Measurements from ENCODE around the gene SLC20A1.
"Not testable (repeated sequence)": the region's sequence is repeated elsewhere in the genome, so short reads cannot be mapped to it uniquely, and the experiment has no call there.

The SLC20A1 gene

GRCh38 chr2:112645310-112646101 is at the start of gene SLC20A1:
TSS of gene SLC20A1 (plus strand) at chr2:112645939. CDS start at chr2:112646829, 890 bp downstream.
- DNase-seq = peak; percentile 96

DNA sequence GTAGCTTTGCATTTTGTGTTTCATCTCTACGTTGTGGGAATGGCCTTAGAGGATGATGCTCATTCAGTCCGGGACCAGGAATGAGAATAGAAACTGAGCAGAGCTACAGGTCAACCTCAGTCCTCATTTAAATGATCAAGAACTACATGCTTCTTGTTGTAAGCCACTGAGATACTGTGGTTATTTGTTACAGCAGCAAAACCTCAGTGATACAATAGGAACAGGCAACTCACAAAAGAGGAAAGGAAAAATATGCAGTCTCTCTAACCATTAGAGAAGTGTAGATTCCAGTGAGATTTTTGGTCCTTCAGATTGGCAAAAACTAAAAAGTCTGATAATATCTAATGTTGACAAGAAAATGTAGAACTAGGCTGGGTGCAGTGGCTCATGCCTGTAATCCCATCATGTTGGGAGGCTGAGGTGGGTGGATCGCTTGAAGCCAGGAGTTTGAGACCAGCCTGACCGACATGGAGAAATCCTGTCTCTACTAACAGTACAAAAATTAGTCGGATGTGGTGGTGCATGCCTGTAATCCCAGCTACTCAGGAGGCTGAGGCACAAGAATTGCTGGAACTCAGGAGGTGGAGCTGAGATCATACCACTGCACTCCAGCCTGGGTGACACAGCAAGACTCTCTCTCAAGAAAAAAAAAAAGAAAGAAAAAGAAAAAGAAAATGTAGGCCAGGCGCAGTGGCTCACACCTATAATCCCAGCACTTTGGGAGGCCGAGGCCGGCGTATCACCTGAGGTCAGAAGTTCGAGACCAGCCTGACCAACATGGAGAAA is 48.0 kb upstream of the SLC20A1 start:
- DNase-seq = no peak

DNA sequence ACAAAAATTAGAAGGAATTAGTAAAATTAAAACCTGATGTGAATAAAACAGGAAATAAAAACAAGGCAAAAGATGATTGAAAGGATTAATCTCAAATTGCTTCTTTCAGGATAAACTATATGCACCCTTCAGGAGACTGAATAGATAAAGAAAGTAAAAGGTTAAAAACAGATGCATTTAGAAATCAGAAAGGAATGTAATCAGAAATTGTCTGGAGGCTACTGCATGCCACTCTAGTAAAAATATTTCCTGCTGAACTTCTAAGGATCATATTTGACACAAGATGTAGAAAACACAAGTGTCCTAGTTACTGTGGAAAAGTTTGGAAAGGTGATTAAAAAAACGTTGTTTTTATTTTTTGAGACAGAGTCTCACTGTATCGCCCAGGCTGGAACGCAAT is 45.1 kb upstream of the SLC20A1 start:
- no peak for DNase-seq

DNA sequence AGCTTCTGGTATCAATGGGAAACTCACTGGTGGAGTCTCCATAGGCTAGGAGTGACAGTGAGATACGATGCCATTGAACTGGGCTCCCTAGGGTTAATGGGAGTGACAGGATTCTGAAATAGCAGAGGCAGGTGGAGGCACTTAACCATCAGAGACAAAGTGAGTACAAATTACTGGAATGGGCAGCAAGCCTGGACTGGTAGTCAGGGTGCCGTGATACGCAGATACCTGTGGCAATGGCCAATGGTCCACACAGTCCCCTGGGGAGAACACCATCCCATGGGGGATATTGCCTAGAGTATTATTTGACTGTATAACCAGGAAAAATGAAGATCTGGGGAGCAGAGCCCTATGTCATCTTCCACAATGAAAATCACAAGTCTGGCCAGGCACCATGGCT is 44.0 kb upstream of the SLC20A1 start:
- DNase-seq = no peak

- DNase-seq = no peak
Measured at GRCh38 chr2:112602917-112603316, 42.8 kb upstream of the SLC20A1 start.

GRCh38 chr2:112603731-112604130 is 42.0 kb upstream of the SLC20A1 start:
- no peak for DNase-seq

GRCh38 chr2:112604952-112605351 is 40.8 kb upstream of the SLC20A1 start:
- DNase-seq = no peak

GRCh38 chr2:112605926-112606325 is 39.8 kb upstream of the SLC20A1 start:
- no peak for DNase-seq

GRCh38 chr2:112606547-112606946 is 39.2 kb upstream of the SLC20A1 start:
- DNase-seq = no peak

GRCh38 chr2:112607680-112608438 is 37.9 kb upstream of the SLC20A1 start:
- no peak for DNase-seq

DNA sequence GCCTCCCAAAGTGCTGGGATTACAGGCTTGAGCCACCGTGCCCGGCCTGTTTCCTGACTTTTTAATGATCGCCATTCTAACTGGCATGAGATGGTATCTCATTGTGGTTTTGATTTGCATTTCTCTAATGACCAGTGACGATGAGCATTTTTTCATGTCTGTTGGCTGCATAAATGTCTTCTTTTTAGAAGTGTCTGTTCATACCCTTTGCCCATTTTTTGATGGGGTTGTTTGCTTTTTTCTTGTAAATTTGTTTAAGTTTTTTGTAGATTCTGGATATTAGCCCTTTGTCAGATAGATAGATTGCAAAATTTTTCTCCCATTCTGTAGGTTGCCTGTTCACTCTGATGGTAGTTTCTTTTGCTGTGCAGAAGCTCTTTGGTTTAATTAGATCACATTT is 36.4 kb upstream of the SLC20A1 start:
- DNase-seq = not testable (repeated sequence)

DNA sequence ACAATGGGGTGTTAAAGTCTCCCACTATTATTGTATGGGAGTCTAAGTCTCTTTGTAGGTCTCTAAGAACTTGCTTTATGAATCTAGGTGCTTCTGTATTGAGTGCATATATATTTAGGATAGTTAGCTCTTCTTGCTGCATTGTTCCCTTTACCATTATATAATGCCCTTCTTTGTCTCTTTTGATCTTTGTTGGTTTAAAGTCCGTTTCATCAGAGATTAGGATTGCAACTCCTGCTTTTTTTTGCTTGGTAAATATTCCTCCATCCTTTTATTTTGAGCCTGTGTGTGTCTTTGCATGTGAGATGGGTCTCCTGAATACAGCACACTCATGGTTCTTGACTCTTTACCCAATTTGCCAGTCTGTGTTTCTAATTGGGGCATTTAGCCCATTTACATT is 33.5 kb upstream of the SLC20A1 start:
- not testable (repeated sequence) for DNase-seq

DNA sequence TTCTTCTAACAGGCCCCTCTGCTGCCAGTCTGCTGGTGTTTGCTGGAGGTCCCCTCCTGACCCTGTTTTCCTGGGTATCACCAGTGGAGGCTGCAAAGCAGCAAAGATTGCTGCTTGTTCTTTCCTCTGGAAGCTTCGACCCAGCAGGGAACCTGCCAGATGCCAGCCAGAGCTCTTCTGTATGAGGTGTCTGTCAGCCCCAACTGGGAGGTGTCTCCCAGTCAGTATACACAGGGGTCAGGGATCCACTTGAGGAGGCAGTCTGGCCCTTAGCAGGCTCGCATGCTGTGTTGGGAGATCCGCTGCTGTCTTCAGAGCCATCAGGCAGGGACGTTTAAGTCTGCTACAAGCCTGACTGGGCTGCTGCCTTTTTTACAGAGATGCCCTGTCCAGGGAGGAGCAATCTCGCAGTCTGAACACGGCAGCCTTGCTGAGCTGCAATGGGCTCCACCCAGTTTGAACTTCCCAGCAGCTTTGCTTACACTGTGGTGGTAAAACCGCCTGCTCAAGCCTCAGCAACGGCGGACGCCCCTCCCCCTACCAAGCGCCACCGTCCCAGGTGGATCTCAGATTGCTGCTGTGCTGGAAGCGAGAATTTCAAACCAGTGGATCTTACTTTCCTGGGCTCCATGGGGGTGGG is 31.4 kb upstream of the SLC20A1 start:
- no peak for DNase-seq

GRCh38 chr2:112615051-112615450 is 30.7 kb upstream of the SLC20A1 start:
- no peak for DNase-seq

GRCh38 chr2:112615798-112616197 is 29.9 kb upstream of the SLC20A1 start:
- DNase-seq = not testable (repeated sequence)

GRCh38 chr2:112618383-112618782 is 27.4 kb upstream of the SLC20A1 start:
- DNase-seq = no peak

DNA sequence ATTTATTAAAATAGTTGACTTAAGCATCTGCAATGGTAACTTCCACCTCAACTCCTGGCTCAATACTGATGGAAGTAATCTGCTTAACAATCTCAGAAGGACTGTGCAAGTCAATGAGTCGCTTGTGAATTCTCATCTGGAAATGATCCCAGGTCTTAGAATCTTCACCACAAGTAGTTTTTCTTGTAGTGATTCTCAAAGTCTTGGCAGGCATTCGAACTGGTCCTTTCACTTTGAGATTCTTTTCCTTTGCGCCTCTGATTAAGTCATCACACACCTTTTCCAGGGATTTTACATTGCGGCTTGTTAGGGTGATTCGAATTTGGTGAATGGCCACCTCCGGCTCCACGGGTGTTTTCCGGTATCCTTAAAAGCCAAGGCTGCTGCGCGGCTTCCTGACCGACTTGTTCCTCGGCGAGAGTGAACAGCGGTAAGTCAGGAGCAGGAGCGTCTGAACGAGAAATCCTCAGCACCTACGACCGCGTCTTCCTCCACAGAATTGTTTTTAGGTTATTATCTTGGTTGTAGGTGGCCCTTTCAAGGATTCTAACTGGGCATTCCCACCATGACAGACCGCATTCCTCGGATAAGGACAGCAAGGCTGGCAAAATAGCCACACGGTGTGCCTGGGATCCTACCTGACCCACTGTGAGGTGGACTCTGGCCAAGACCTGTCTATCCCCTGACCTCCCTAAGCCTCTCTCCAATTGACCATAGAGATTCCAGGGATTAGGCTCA is 23.8 kb upstream of the SLC20A1 start:
- DNase-seq = no peak

DNA sequence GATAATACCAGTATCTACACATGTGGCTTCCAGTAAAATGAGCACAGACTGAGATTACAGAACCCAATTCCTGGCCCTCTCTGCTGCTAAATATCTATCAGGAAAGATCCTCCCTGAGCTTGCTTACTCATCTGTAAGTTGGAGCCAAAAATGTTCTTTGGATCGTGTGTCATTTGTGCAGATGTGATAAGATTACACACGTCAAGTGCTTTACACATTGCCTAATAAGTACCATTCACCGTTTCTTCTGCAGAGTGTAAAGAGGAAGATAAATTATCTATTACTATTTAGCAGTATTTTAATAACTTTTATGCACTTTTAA is 23.2 kb upstream of the SLC20A1 start:
- no peak for DNase-seq

GRCh38 chr2:112623913-112624777 is 21.6 kb upstream of the SLC20A1 start:
- DNase-seq = no peak

DNA sequence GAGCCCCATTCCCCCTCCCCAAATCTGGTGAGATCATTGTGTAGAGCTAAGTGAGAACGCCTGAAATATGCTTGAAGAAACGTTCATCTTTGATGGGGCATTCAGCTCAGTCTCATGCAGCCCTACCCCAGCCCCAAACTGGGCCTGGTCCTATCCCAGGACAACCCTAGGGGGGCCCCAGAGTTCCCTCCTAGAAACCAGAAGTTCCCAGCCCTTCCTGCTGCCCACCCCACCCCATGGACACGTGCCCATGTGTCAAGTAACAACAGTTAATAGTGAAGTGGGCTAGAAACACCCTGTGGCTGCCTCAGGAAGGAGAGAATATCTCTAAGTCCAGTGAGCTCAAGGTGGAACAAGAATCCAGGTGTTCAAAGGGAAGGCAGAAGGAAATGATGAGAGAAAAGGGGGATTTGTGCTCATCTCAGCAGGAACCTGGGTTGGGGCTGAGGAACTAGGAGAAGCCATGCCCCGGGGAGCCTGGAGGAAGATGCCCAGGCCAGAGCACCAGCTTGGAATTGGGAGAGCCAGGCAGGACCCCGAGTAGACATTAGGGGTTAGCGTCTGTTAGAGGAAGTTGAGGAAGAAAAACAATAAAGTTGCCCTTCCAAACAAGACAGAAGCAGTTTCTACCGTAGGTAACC is 20.1 kb upstream of the SLC20A1 start:
- DNase-seq = no peak

DNA sequence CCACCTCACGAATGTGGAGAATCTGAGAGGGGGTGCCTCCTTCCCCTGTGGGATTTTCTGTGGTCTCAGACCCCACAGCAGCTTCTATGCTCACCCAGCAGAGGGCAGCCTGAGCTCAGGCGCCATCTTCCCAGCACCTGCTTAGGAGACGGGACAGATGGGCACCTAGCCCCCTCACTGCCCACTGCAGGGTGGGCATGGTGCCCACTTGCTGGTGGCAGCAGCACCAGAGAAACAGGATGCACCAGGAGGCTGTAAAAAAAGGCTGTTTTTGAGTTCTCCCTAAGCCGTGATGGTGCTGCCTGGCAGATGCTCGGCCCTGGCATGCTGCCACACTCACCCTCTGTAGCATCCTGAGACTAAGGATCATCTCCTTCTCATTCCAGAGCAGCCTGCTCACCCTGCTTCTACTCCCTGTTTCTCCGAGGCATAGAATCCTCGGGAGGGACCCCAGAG is 19.1 kb upstream of the SLC20A1 start:
- peak; percentile 76 for DNase-seq
